ENCODE results near the gene ZNF605.
"Not testable (repeated sequence)": the region's sequence is repeated elsewhere in the genome, so short reads cannot be mapped to it uniquely, and the experiment has no call there.

The ZNF605 gene

DNA sequence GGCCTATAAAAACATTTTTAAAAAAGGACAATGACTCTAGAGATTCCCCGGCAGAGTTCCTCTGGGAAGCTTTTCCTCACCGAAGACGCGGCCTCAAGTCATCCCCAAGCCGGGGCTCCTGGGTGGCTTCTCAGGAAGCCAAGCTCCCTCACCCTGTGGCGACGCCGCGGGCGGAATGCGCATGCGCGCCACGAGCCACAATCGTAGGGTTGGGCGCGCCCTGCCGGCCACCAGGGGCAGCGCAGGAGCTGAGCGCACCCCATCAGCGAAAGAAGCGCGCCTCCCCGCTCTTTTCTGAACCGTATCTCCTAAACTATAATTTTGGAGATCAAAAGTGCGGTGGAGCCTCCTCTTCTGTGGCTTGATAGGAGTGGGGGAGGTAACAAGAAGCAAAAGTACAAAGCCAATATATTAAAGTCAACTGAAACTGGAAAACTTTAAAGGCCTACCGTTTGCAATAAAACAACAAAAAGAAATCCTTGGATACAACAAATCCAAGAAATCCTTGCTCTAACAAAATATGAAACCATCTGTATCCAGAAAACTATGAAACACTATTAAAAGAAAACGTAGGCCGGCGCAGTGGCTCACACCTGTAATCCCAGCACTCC is 51.3 kb downstream of the ZNF605 start:
- no peak for DNase-seq

DNA sequence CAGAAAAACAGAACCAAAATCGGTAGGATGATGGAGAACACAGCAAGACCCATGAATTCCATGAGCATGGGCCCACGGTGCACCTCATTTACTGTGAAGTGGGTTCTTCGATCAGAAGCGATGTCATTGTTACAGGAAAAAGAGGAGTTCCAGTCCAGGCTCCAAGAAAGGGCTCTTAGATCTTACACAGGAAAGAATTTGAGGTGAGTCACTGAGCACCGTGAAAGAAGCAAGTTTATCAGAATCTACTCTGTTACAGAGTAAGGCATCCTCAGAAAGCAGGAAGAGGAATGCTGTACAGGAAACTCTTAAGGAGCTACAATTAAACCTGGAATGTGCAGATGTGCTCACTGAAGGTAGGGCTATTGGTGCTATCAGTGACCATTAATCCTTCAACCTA is 57.1 kb downstream of the ZNF605 start:
- DNase-seq: no peak

DNA sequence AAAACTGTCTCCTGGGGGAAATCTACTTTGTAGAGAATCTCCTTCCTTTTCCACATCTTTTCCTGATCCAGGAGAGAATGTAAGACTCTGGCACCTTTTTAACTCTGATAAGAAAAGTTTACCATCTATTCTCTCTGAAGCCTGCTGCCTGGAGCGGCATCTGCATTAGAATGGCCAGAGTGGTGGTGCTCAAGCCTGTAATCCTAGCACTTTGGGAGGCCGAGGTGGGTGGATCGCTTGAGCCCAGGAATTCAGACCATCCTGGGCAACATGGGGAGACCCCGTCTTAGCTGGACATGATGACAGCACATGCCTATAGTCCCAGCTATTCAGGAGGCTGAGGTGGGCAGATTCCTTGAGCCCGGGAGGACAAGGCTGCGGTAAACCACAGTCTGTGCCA is 67.3 kb downstream of the ZNF605 start:
- no peak for DNase-seq

DNA sequence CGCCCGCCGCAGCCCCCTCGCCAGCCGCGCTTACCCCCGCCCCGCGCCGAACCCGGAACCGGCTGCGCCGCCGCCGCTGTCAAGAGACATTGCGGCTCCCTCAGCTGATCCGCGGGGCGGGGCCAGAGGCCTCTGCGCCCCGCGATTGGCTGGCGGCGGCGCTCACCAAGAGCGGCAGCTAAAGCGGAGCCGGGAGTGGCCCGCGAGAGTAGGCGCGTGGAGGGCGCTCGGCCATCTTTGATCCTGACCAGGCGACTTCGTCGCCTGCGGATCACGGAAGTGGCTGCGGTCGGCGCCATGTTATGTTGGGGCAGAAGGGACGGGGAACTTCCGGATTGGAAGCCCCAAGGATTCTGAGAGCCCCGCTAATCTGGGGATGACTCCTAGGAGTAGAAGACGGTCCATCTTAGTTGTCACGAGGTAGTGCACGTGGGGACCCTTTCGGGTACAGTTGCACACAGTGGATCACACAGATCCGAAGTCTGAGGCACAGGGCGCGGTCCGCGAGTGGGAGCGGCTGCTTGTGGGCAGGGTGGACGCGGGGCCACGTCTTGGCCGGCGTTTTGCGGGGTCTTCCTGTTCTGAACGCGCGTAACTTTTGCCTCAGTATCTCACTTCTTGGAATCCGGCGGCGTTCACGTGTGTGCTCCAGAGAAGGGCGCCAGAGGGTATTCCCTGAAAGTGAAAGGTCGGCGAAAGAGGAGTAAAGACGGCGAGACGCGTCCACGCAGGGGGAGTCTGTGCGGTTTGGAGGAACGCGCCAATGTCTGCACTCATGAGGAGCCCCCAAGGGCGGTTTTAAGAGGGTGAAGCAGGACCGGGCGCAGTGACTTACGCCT is 68.4 kb downstream of the ZNF605 start, which contains the start of gene CHFR:
Gene CHFR, minus strand, starts transcription at position 93 of the 839 bp plus-strand sequence. CDS start 277 bp downstream, outside the sequence.
- peak; percentile 79 for DNase-seq

DNA sequence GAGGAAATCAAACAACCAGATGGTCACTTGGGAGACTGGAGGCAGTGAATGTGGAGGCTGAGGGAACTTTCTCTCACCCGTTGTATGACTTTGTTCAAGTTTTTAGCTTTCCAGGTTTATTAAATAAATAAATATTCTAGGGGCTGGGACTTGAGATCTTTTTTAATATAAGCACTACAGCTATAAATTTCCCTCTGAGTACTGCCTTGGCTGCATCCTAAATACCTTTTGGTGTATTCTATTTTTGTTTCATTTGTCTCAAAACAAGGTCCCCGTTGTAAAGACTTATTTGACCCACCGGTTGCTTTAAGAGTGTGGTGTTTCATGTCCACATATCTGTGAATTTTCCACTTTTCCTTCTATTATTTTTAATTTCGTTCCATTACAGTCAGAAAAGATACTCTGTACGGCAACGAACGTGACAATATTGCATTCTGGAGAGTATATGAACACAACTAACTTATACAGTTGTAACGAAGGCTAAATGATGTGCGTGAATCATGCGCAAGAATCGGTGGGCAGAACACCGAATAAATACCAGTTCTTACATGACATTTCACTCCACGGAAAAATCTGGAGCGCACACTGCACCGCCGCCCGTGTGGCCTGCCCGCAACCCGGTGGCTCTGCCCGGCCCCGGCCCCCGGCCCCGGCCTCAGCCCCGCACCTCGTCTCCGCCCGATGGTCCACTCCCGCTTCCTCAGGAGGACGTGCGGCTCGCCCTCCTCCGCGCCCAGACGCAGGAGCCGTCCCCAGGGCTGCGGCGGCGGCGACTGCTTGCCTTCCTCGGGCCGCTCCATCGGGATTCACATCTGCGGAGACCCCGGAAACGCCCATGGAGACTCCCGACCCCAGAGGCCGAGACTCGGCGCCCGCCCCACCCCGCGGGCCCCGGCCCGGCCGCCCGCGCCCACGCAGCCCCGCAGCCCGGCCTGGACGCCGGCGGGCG is 69.3 kb downstream of the ZNF605 start:
- DNase-seq: no peak

DNA sequence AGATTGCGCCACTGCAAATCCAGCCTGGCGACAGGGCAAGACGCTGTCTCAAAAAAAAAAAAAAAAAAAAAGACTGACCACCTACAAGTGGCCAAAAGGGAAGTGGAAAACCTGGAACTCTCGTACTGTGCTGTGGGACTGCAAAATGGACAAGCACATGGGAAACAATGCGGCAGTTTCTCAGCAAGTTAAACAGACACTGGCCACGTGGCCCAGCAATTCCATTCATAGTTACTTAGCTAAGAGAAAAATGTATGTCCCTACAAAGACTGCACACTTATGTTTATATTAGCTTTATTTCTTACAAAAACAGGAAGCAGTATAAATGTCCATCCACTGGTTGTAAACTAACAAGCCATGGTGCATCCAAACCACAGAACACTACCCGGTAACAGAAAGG is 74.3 kb downstream of the ZNF605 start:
- DNase-seq: no peak

DNA sequence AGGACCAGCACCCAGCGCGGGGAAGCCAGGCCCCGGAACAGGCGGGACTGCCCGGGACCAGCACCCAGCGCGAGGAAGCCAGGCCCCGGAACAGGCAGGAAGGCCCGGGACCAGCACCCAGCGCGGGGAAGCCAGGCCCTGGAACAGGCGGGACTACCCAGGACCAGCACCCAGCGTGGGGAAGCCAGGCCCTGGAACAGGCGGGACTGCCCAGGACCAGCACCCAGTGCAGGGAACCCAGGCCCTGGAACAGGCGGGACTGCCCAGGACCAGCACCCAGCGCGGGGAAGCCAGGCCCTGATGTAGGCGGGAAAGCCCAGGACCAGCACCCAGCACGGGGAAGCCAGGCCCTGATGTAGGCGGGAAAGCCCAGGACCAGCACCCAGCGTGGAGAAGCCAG is 81.5 kb downstream of the ZNF605 start:
- DNase-seq: not testable (repeated sequence)

DNA sequence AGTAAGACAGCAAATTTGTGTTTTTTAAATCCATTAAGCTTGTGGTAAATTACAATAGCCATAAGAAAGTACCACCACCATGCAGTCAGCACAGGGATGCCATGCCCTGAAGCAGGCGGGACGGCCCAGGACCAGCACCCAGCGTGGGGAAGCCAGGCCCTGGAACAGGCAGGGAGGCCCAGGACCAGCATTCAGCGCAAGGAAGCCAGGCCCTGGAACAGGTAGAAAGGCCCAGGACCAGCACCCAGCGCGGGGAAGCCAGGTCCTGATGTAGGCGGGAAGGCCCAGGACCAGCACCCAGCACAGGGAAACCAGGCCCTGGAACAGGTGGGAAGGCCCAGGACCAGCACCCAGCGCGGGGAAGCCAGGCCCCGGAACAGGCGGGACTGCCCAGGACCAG is 81.9 kb downstream of the ZNF605 start:
- DNase-seq: no peak

DNA sequence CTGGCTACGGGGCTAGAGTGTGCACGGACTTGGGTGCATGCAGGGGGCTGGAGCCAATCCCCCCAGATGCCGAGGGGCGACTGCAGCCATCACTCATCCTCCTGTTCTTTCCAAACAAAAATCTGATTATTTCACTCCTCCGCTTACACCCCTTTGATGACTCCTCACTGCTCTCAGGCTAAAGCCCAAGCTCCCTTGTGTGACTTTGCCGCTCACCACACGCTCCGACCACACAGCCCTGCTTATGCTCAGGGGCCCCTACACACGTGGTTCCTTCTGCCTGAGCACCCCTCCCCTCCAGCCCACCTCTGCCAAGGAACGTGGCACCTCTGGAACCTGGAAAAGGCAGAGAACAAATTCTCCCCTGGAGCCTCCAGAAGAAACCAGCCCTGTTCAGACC is 82.4 kb downstream of the ZNF605 start:
- no peak for DNase-seq

DNA sequence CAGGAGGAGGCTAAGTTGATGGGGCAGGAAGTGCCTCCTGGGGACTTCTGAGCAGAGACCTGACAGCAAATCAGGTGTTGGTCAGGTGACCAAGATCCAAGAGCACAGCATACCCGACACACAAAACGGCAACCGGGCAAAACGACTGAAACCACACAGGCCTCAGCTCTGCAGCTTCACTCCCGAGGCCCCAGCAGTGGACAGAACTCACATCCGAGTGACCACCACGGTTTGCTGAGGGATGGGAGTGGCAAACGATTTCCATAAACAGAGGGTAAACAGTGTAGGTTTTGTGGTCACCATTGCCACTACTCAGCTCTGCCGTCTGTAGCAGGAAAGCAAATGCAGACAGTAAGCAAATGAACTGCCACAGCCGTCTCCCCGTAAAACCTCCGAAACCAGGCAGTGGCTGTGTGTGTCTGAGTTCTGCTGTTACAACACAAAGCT is 83.1 kb downstream of the ZNF605 start:
- DNase-seq: no peak

DNA sequence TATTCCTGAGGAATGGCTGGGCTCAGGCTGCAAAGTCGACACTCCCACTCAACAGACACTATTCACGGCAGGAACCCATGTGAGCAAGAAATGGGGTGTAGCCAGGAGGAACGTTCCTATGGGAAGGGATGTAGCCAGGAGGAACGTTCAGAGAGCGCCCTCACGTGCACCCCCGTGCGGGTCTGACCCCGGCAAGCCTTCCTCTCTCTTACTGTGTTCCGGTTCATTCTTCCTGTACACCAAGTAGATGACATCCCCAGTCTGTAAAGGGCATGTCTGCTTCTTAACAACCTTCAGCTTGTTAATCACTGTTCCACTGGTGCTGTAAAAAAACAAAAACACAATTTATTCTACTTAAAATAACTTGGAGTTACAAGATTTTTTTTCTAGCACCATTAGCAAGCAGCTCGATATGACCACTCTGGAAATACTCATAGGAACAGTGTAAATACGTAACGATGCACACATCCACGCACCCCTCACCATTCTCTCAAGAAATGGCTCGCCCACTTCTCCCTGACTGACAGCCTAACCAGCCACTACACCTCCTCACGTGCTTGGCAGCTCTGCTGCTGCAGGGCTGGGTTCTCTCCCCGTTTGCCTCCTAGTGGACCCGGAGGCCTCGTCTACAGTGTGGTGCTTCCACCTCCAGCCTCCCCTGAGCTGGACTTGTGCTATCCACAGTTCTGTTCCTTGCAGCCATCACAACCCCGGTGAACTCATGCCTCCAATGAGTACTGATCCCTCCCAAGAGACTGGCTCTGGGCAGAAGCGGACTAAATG is 83.8 kb downstream of the ZNF605 start:
- DNase-seq: no peak

DNA sequence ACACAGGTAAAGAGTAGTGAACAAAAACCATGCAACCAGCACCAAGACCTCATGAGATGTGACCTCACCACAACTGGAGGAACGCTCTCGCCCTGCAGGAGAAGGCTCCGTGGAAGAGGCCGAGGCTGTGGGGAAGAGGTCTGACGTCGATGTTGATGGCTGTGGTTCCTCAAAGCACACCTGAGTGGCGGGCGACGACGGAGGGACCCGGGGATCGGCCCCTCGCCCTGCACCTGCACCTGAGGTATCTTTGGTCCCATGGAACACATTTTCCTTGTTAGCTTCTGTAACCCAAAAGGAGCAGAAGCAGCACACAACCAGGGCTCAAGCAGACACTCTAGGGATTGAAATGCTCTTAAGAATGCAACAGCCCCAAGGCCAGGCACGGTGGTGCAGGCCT is 86.6 kb downstream of the ZNF605 start:
- no peak for DNase-seq

Measured in NCI-H187 treated with DMSO at 0.1 percent for 48 hours (cell line).